Measurements from ENCODE around the gene MORN4. TPM values are rescaled to one million over a fixed set of nuclear protein-coding genes. Genes with fewer than 3 reads are reported as not detected.

Gene MORN4
- total and polyA plus RNA-seq, 9 of the 15 experiments (the other 6 are each of a cell fraction or from before 2014, with no cell fraction given): 8.3 to 23.9 (median 11.7) TPM

GRCh38 chr10:97618733-97619132 is 14.6 kb downstream of the MORN4 start:
- ATAC-seq (no peak), FAIRE-seq (no peak), DNase-seq (ENCODE audit: extremely low read depth in 1 of 4, low spot score in 3 of 4) (no peak)
- Histone ChIP-seq H3K36me3 (ENCODE audit: control insufficient read depth, insufficient read depth, low read length) (no peaks in the 10 kb centered on the region; the same call in 2 of the 3 replicates), H3K27ac (ENCODE audit: extremely low read depth, low read depth, low read length) (no peak overlapping the region), H3K9ac (ENCODE audit: insufficient read depth in 1 of 2, low read depth in 2 of 2, low read length in 2 of 2) (no peak overlapping the region), H3K79me2 (ENCODE audit: control insufficient read depth, insufficient read depth, low read length) (no peaks in the 10 kb centered on the region), H3K4me1 (replicated peaks in 1 of 2; ENCODE audit: control insufficient read depth in 2 of 2, insufficient read depth in 2 of 2, low read length in 2 of 2) (peaks cover 0 to 3% of the 10 kb centered on the region in 2 experiments; a peak in 1 of 5 replicates), H3K4me3 (no peak overlapping the region), H2AFZ (ENCODE audit: low read depth, low read length) (no peak overlapping the region), H4K20me1 (replicated peaks; ENCODE audit: control insufficient read depth, insufficient read depth, low read length) (no peaks in the 10 kb centered on the region), H3K9me3 (replicated peaks; ENCODE audit: control insufficient read depth, insufficient read depth, low read depth, low read length) (no peaks in the 10 kb centered on the region), H3K4me2 (ENCODE audit: insufficient read depth, low read length) (no peak overlapping the region), H3K9me1 (ENCODE audit: control insufficient read depth, insufficient read depth, low read length) (no peaks in the 10 kb centered on the region), H3K27me3 (ENCODE audit: control insufficient read depth in 2 of 2, insufficient read depth in 2 of 2, low read length in 2 of 2) (no peaks in the 10 kb centered on the region)
- POLR2A ChIA-PET: no interaction called here
- intact Hi-C loops (cut with micrococcal nuclease): no loop called here
- CTCF ChIA-PET (ENCODE audit: low intra/inter-chr PET ratio): no interaction called here
- in situ Hi-C loops (cut with MboI): no loop called here
- BruUV-seq (replicated peaks): no TSS peak
- TF ChIP-seq RBM25 (IDR thresholded peaks at IDR 0.05; ENCODE audit: low read depth, low read length, severe bottlenecking) (peak; percentile 21), BCL6 (CRISPR knock-in tag; IDR thresholded peaks at IDR 0.05) (no peak), BCOR (IDR thresholded peaks at IDR 0.05) (peak; percentile 79)
- 79% methylated on average over 2 of the region's 4 CpGs for WGBS (ENCODE audit: insufficient coverage, low coverage, missing lambda C conversion rate)

GRCh38 chr10:97618285-97618684 is 15.0 kb downstream of the MORN4 start:
- ATAC-seq: no peak
- H3K9me3 ChIP-seq (replicated peaks; ENCODE audit: control insufficient read depth, insufficient read depth, low read depth, low read length): no peaks in the 10 kb centered on the region
- no peaks in the 10 kb centered on the region for H3K27me3 ChIP-seq (ENCODE audit: control insufficient read depth in 2 of 2, insufficient read depth in 2 of 2, low read length in 2 of 2)
- no peaks in the 10 kb centered on the region for H3K9me1 ChIP-seq (ENCODE audit: control insufficient read depth, insufficient read depth, low read length)
- ChIA-PET POLR2A (no interaction called here), CTCF (ENCODE audit: low intra/inter-chr PET ratio) (no interaction called here)
- H3K79me2 ChIP-seq (ENCODE audit: control insufficient read depth, insufficient read depth, low read length): no peaks in the 10 kb centered on the region
- intact Hi-C loops (cut with micrococcal nuclease) (no loop called here), in situ Hi-C loops (cut with MboI) (no loop called here)
- 94% methylated on average over 2 of the region's 4 CpGs for WGBS (ENCODE audit: insufficient coverage, low coverage, missing lambda C conversion rate)
- H3K4me3 ChIP-seq: no peak overlapping the region
- no peaks in the 10 kb centered on the region for H4K20me1 ChIP-seq (replicated peaks; ENCODE audit: control insufficient read depth, insufficient read depth, low read length)
- no peak overlapping the region for H3K27ac ChIP-seq (ENCODE audit: extremely low read depth, low read depth, low read length)
- no peak overlapping the region for H2AFZ ChIP-seq (ENCODE audit: low read depth, low read length)
- H3K36me3 ChIP-seq (ENCODE audit: control insufficient read depth, insufficient read depth, low read length): no peaks in the 10 kb centered on the region; the same call in 2 of the 3 replicates
- peak; percentile 40 for FAIRE-seq
- no peak for DNase-seq (ENCODE audit: extremely low read depth in 1 of 4, low spot score in 3 of 4)
- H3K4me2 ChIP-seq (ENCODE audit: insufficient read depth, low read length): no peak overlapping the region
- H3K4me1 ChIP-seq (replicated peaks in 1 of 2; ENCODE audit: control insufficient read depth in 2 of 2, insufficient read depth in 2 of 2, low read length in 2 of 2): peaks cover 0 to 3% of the 10 kb centered on the region in 2 experiments; a peak in 1 of 5 replicates
- no TSS peak for BruUV-seq (replicated peaks)
- no peak overlapping the region for H3K9ac ChIP-seq (ENCODE audit: insufficient read depth in 1 of 2, low read depth in 2 of 2, low read length in 2 of 2)
- TF ChIP-seq ELK3 (CRISPR knock-in tag; IDR thresholded peaks at IDR 0.05): no peak
- TF ChIP-seq NCOA4 (IDR thresholded peaks at IDR 0.05; ENCODE audit: partially characterized antibody): no peak
- TF ChIP-seq HMG20A (CRISPR knock-in tag; conservative IDR thresholded peaks at IDR 0.05): no peak
- TF ChIP-seq TFAM (CRISPR knock-in tag; conservative IDR thresholded peaks at IDR 0.05): no peak
- TF ChIP-seq CBX3 (IDR thresholded peaks at IDR 0.05; ENCODE audit: borderline replicate concordance in 1 of 2, low read length in 2 of 2): no peak
- no peak for TF ChIP-seq MNT (conservative IDR thresholded peaks at IDR 0.05)
- TF ChIP-seq DACH1 (IDR thresholded peaks at IDR 0.05; ENCODE audit: partially characterized antibody): no peak
- TF ChIP-seq ZNF146 (CRISPR knock-in tag; IDR thresholded peaks at IDR 0.05; ENCODE audit: unreplicated experiment): no peak
- no peak for TF ChIP-seq SMARCA5 (IDR thresholded peaks at IDR 0.05)
- TF ChIP-seq RNF2 (IDR thresholded peaks at IDR 0.05): no peak
- TF ChIP-seq POU5F1 (IDR thresholded peaks at IDR 0.05; ENCODE audit: borderline replicate concordance, low read depth, low read length, partially characterized antibody): no peak
- no peak for TF ChIP-seq HBP1 (CRISPR knock-in tag; IDR thresholded peaks at IDR 0.05)
